Dendritic cell treated with granulocyte-macrophage colony-stimulating factor and Interleukin-4, amounts not matched to agents 40 ng/mL and 50 ng/mL, for 4 days (primary cell): ENCODE data around the gene TRHDE.

Source experiments
- H3K27ac Mint-ChIP-seq: one replicate; pipeline ENCODE4 v1.8.0; 2022; ENCODE audit warnings: mild to moderate bottlenecking, mixed read lengths
- H3K27me3 Mint-ChIP-seq: one replicate; pipeline ENCODE4 v1.8.0; 2022; ENCODE audit warnings: mild to moderate bottlenecking, mixed read lengths
- H3K36me3 Mint-ChIP-seq: one replicate; pipeline ENCODE4 v1.8.0; 2022; ENCODE audit warnings: low read depth, mixed read lengths
- H3K4me1 Mint-ChIP-seq: one replicate; pipeline ENCODE4 v1.8.0; 2022; ENCODE audit warnings: low read depth, mixed read lengths
- H3K4me3 Mint-ChIP-seq: one replicate; pipeline ENCODE4 v1.8.0; 2022; ENCODE audit warnings: mild to moderate bottlenecking, moderate library complexity, mixed read lengths
- H3K9me3 Mint-ChIP-seq: one replicate; pipeline ENCODE4 v1.8.0; 2022; ENCODE audit warnings: mixed read lengths
- intact Hi-C: fragments of 100-400 bp; cut with micrococcal nuclease; formaldehyde crosslinking; loops from one replicate; pipeline ENCODE4 v1.15.0; 2022

The TRHDE gene

GRCh38 chr12:72267974-72268373 is 4.2 kb upstream of the TRHDE start:
- H3K9me3 Mint-ChIP-seq: no peaks in the 10 kb centered on the region
- no peak overlapping the region for H3K27ac Mint-ChIP-seq
- intact Hi-C loops: no loop called here
- peaks cover 42% of the 10 kb centered on the region for H3K27me3 Mint-ChIP-seq
- H3K4me3 Mint-ChIP-seq: no peak overlapping the region
- no peaks in the 10 kb centered on the region for H3K36me3 Mint-ChIP-seq
- peaks cover 17% of the 10 kb centered on the region for H3K4me1 Mint-ChIP-seq

DNA sequence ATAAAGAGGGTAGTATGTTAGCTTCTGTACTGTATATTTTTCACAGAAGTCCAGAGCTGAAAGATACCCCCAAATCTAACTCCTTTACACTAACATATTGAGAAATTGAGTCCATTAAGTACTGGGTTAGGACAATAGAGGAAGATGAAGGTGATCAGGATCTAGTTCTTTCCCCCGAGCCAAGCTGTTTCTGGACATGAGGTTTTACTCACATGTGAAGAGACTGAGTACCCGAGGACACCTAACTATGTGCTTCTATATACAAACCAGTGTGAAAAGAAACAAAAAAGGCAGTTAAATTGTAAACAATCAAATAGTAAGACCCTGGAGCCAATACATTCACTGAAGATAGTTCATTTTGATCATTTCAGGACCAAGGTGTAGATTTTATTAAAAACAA is 3.8 kb upstream of the TRHDE start:
- H3K4me1 Mint-ChIP-seq: peaks cover 21% of the 10 kb centered on the region
- peaks cover 46% of the 10 kb centered on the region for H3K27me3 Mint-ChIP-seq
- no peaks in the 10 kb centered on the region for H3K9me3 Mint-ChIP-seq
- intact Hi-C loops: no loop called here
- H3K36me3 Mint-ChIP-seq: no peaks in the 10 kb centered on the region
- no peak overlapping the region for H3K4me3 Mint-ChIP-seq
- H3K27ac Mint-ChIP-seq: no peak overlapping the region

DNA sequence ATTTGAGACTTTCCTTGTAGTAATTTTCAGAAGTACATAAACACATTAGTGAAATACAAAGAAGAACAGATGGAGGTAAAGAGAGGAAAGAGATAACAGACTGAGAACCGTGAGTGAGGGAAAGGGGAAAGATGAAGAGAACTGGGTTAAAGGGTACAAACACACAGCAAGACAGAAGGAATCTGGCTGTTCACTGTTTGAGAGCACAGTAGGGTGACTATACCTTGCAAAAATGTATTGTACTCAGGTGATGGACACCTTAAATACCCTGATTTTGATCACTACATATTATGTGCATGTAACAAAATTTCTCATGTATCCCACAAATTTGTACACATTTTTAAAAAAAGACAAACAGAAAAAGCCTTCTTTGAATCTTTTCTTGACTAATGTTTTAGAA is 2.7 kb upstream of the TRHDE start:
- H3K36me3 Mint-ChIP-seq: no peaks in the 10 kb centered on the region
- no peaks in the 10 kb centered on the region for H3K9me3 Mint-ChIP-seq
- intact Hi-C loops: no loop called here
- H3K4me1 Mint-ChIP-seq: peaks cover 30% of the 10 kb centered on the region
- no peak overlapping the region for H3K27ac Mint-ChIP-seq
- peaks cover 57% of the 10 kb centered on the region for H3K27me3 Mint-ChIP-seq
- no peak overlapping the region for H3K4me3 Mint-ChIP-seq

DNA sequence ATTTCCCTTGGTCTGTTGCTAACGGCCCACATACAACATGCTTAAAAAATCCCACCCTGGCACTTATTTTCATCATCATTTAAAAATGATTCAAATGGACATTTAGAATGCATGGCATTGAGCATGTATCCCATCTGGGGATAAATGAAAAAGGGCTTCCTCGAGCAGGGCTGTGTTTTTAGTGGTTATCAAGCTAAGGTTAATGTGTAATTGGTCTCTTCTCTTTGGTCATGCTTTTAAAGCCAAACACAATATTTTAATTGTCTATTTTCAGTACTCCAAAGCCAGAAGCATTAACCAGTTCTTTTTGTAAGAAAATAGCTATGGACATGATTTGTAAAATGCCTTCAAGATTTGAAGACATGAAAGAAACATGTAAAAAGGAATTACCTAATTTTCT is 1.9 kb upstream of the TRHDE start:
- peaks cover 35% of the 10 kb centered on the region for H3K4me1 Mint-ChIP-seq
- intact Hi-C loops: no loop called here
- no peak overlapping the region for H3K4me3 Mint-ChIP-seq
- peaks cover 60% of the 10 kb centered on the region for H3K27me3 Mint-ChIP-seq
- H3K36me3 Mint-ChIP-seq: no peaks in the 10 kb centered on the region
- no peak overlapping the region for H3K27ac Mint-ChIP-seq
- H3K9me3 Mint-ChIP-seq: no peaks in the 10 kb centered on the region

DNA sequence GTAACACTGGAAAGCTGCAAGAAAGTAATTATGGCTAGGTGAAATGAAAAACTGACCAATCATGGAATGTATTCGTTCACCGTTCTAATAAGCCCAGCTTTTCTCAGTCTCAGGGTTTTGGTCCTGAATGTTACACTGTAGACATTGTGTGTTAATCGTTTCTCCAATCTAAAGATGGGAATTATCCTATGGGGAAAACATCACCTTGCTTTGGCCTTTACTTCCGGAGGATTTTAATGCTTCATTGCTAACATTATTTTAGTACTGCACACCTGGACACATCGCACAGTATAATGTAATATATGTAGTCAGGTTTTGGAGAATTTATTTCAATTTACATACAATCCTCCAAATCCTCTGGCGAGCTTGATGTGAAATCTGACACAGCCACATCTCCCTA is 1.2 kb upstream of the TRHDE start:
- peaks cover 59% of the 10 kb centered on the region for H3K27me3 Mint-ChIP-seq
- intact Hi-C loops: no loop called here
- no peaks in the 10 kb centered on the region for H3K9me3 Mint-ChIP-seq
- H3K4me1 Mint-ChIP-seq: peaks cover 35% of the 10 kb centered on the region
- no peaks in the 10 kb centered on the region for H3K36me3 Mint-ChIP-seq
- H3K4me3 Mint-ChIP-seq: no peak overlapping the region
- H3K27ac Mint-ChIP-seq: no peak overlapping the region

GRCh38 chr12:72271451-72272090 is 599 bp upstream of the TRHDE start:
- Mint-ChIP-seq H3K27me3 (peaks cover 59% of the 10 kb centered on the region), H3K4me1 (peaks cover 35% of the 10 kb centered on the region), H3K9me3 (no peaks in the 10 kb centered on the region), H3K36me3 (no peaks in the 10 kb centered on the region), H3K27ac (no peak overlapping the region), H3K4me3 (peak overlapping the region; percentile 77)
- intact Hi-C loops: no loop called here

GRCh38 chr12:72272731-72273498 is 745 bp downstream of the TRHDE start:
- Mint-ChIP-seq H3K27me3 (peaks cover 59% of the 10 kb centered on the region), H3K9me3 (no peaks in the 10 kb centered on the region), H3K4me1 (peaks cover 35% of the 10 kb centered on the region), H3K36me3 (no peaks in the 10 kb centered on the region), H3K4me3 (peak overlapping the region; percentile 77), H3K27ac (no peak overlapping the region)
- intact Hi-C loops: no loop called here

DNA sequence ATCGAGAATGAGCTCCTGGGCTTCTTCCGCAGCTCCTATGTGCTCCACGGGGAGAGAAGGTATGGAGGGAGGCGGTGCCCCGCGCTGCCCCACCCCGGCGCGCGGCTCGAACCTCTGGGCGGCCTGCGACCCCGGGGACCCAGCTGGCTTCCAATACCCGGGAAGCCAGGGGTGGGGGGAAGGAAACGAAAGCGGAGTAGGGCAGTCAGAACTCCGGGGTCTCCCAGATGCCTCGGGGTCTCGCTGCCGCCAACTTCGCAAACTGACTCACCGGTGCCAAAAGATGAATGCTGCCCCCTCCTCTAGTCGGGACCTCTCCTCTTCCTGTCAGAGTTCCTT is 1.3 kb downstream of the TRHDE start:
- intact Hi-C loops: no loop called here
- no peak overlapping the region for H3K27ac Mint-ChIP-seq
- no peaks in the 10 kb centered on the region for H3K9me3 Mint-ChIP-seq
- H3K4me3 Mint-ChIP-seq: peak overlapping the region; percentile 77
- H3K36me3 Mint-ChIP-seq: no peaks in the 10 kb centered on the region
- H3K4me1 Mint-ChIP-seq: peaks cover 35% of the 10 kb centered on the region
- peaks cover 56% of the 10 kb centered on the region for H3K27me3 Mint-ChIP-seq

GRCh38 chr12:72273851-72274351 is 1.7 kb downstream of the TRHDE start:
- no peaks in the 10 kb centered on the region for H3K36me3 Mint-ChIP-seq
- peak overlapping the region; percentile 77 for H3K4me3 Mint-ChIP-seq
- H3K27ac Mint-ChIP-seq: no peak overlapping the region
- intact Hi-C loops: no loop called here
- H3K9me3 Mint-ChIP-seq: no peaks in the 10 kb centered on the region
- peaks cover 35% of the 10 kb centered on the region for H3K4me1 Mint-ChIP-seq
- peaks cover 58% of the 10 kb centered on the region for H3K27me3 Mint-ChIP-seq

DNA sequence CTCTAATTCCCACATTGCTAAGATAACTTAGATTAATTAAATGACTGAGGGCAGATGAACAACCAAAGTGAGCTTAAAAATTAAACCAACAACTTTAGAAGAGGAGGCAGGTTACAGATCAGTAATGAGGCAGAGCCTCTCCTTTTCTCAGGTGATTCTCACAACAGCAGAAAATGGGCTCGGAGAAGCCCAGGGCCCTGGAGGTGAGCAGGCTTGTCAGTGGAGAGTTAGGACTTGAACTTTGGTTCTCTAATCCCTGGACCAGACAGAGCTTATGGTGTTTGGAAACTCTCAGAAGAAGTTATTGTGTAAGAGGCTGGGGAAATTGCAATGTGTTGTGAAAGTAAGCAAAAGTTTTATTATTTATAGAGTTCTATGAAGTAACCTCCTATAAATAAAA is 2.8 kb downstream of the TRHDE start:
- no peak overlapping the region for H3K27ac Mint-ChIP-seq
- peaks cover 35% of the 10 kb centered on the region for H3K4me1 Mint-ChIP-seq
- H3K9me3 Mint-ChIP-seq: no peaks in the 10 kb centered on the region
- H3K27me3 Mint-ChIP-seq: peaks cover 54% of the 10 kb centered on the region
- H3K36me3 Mint-ChIP-seq: no peaks in the 10 kb centered on the region
- intact Hi-C loops: no loop called here
- H3K4me3 Mint-ChIP-seq: no peak overlapping the region

DNA sequence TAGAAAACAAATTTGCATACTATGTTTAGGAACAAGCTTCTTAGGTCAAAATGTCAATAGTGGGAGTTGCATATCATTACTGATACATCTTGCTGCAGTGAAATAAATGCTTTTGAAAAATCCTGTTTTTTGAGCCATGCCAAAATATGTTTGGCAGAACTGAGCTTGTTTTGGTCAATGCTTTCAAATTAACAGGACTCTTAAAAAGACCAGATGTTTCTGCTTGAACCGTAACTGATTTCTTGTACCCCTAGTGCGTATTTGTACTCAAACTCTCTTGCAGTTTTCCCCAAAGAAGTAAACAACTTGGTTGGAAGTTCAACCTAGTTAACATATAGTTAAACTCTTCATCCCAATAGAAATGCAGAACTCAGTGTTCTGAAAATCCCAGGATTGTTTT is 3.4 kb downstream of the TRHDE start:
- no peak overlapping the region for H3K4me3 Mint-ChIP-seq
- H3K36me3 Mint-ChIP-seq: no peaks in the 10 kb centered on the region
- peaks cover 35% of the 10 kb centered on the region for H3K4me1 Mint-ChIP-seq
- H3K27me3 Mint-ChIP-seq: peaks cover 52% of the 10 kb centered on the region
- intact Hi-C loops: no loop called here
- H3K27ac Mint-ChIP-seq: no peak overlapping the region
- no peaks in the 10 kb centered on the region for H3K9me3 Mint-ChIP-seq

DNA sequence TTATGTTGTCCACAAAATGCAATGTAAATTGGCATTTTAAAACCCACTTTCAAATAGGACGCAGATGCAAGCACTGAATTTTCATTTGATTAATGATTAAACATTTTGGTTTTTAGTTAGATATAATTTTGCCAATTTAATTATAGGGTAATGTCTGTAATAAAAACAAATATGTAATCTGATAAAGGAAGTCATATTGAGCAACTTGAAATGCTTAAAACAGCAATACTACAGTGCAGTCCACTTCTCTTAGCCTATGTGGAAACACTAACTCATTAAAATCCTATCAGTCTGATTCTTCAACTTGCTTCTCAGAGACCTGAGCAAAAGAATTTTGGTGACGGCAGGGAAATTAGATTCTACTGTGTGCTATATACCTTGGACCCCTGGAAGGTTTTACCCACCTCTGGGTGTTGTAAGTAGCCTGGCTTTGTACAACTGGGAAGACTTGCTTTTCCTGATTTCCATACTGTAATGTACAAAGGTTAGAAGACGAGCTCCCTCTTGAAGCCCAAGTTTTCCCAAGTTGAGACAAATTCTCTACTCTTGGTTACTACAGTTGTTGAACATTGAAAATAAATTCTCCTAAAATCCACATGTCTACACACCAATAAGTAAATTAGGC is 4.1 kb downstream of the TRHDE start:
- no peak overlapping the region for H3K4me3 Mint-ChIP-seq
- H3K27ac Mint-ChIP-seq: no peak overlapping the region
- intact Hi-C loops: no loop called here
- H3K4me1 Mint-ChIP-seq: peaks cover 33% of the 10 kb centered on the region
- H3K9me3 Mint-ChIP-seq: no peaks in the 10 kb centered on the region
- no peaks in the 10 kb centered on the region for H3K36me3 Mint-ChIP-seq
- peaks cover 45% of the 10 kb centered on the region for H3K27me3 Mint-ChIP-seq

DNA sequence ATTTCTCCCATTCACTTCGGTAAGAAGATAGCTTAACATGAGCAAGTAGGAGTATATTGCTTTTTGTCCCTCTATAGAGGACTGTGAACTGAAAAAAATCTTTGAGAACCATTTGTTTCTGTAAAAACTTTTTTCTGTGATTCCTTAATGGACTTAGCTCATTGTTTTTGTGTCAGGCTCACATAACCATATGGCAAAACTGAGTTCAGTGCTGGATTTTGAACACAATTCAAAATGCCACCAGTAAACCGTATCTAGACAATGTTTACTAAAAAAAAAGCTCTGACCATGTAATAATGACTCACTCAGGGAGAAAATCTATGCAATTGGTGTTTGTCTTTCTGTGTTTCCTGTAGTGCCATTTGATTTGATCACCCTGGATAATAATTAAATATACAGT is 5.2 kb downstream of the TRHDE start:
- no peak overlapping the region for H3K4me3 Mint-ChIP-seq
- H3K27me3 Mint-ChIP-seq: peaks cover 34% of the 10 kb centered on the region
- H3K36me3 Mint-ChIP-seq: no peaks in the 10 kb centered on the region
- H3K4me1 Mint-ChIP-seq: peaks cover 22% of the 10 kb centered on the region
- no peaks in the 10 kb centered on the region for H3K9me3 Mint-ChIP-seq
- H3K27ac Mint-ChIP-seq: no peak overlapping the region
- intact Hi-C loops: no loop called here

DNA sequence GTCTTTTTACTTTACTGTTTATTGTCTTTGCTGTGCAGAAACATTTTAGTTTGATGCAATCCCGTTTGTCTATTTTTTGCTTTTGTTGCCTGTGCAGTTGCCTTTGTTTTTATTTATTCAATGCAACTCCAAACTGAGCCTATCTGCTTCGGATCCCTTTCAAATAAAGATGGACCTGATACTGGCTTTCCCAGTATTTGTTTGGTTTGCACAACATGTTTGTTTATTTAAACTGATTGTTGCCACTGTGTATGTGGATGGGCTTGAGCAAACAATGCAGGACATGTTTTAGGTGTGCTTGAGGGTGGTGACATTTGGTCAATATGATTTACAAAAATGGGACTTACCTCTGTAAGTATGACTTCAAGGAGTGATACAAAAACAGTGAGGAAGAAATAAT is 6.7 kb downstream of the TRHDE start:
- Mint-ChIP-seq H3K27ac (no peak overlapping the region), H3K4me3 (no peak overlapping the region), H3K9me3 (no peaks in the 10 kb centered on the region), H3K36me3 (no peaks in the 10 kb centered on the region), H3K4me1 (peaks cover 9% of the 10 kb centered on the region), H3K27me3 (peaks cover 21% of the 10 kb centered on the region)
- intact Hi-C loops: no loop called here
